ENCODE results near the gene KIF21B. TPM values are rescaled to one million over a fixed set of nuclear protein-coding genes. Genes with fewer than 3 reads are reported as not detected.

KIF21B gene
- total RNA-seq, 4 donors from 2014 or later, result 0.82 to 3.2 (median 2.1) TPM

- no peak for TF ChIP-seq CTCF (IDR thresholded peaks at IDR 0.05; ENCODE audit: low read depth)
Observed at GRCh38 chr1:200988693-200989092, 34.8 kb downstream of the KIF21B start.

GRCh38 chr1:200985481-200985880 lies 38.0 kb downstream of the KIF21B start:
- TF ChIP-seq CTCF (IDR thresholded peaks at IDR 0.05; ENCODE audit: low read depth), result no peak

- no peak for TF ChIP-seq CTCF (IDR thresholded peaks at IDR 0.05; ENCODE audit: low read depth)
Observed at GRCh38 chr1:200983035-200983561, 40.4 kb downstream of the KIF21B start.

- TF ChIP-seq CTCF (IDR thresholded peaks at IDR 0.05; ENCODE audit: low read depth), result no peak
Observed at GRCh38 chr1:200982071-200982945, 41.2 kb downstream of the KIF21B start.

GRCh38 chr1:200981278-200981677 lies 42.2 kb downstream of the KIF21B start:
- TF ChIP-seq CTCF (IDR thresholded peaks at IDR 0.05; ENCODE audit: low read depth), result no peak

GRCh38 chr1:200980873-200981272 lies 42.6 kb downstream of the KIF21B start:
- TF ChIP-seq CTCF (IDR thresholded peaks at IDR 0.05; ENCODE audit: low read depth), result no peak

- TF ChIP-seq CTCF (IDR thresholded peaks at IDR 0.05; ENCODE audit: low read depth), result no peak
Observed at GRCh38 chr1:200980452-200980772, 43.1 kb downstream of the KIF21B start.
